Psoas muscle (tissue), 8 donors: Measurements from ENCODE around the gene TRMU. TPM values are rescaled to one million over a fixed set of nuclear protein-coding genes. Genes with fewer than 3 reads are reported as not detected.

Source experiments
- ATAC-seq, 4 donors: fragments of 200-7000 bp; cut with Tn5 transposase; one replicate each; pipeline ENCODE4 v1.9.1; 2020; ENCODE audit warnings: moderate library complexity in 3 of 4, mild to moderate bottlenecking in 2 of 4
- DNase-seq, 2 donors: peaks; one replicate each; pipeline ENCODE4 v3.0.0-alpha.2; 2020
- H3K27ac ChIP-seq: fragments of 200-600 bp; one replicate; pipeline ENCODE4 v1.8.0; 2022
- H3K27me3 ChIP-seq, 3 donors: fragments of 200-600 bp in 1 of 3; one replicate each; pipeline versions ENCODE4 v1.6.1 to v1.8.0; 2013 to 2022; ENCODE audit warnings: low read length in 2 of 3, mild to moderate bottlenecking in 2 of 3, moderate library complexity in 1 of 3; ENCODE audit not compliant: insufficient read depth in 3 of 3
- H3K36me3 ChIP-seq, 2 donors: fragments of 200-600 bp in 1 of 2; one replicate each; pipeline versions ENCODE4 v1.6.1 to v1.8.0; 2013 to 2022; ENCODE audit warnings: low read depth in 1 of 2, mild to moderate bottlenecking in 1 of 2, moderate library complexity in 1 of 2; ENCODE audit not compliant: insufficient read depth in 1 of 2
- H3K4me1 ChIP-seq: fragments of 200-600 bp; one replicate; pipeline ENCODE4 v1.8.0; 2022
- H3K4me3 ChIP-seq: fragments of 200-600 bp; one replicate; pipeline ENCODE4 v1.8.0; 2022; ENCODE audit warnings: mild to moderate bottlenecking
- H3K9me3 ChIP-seq: fragments of 200-600 bp; one replicate; pipeline ENCODE4 v1.8.0; 2022
- CTCF ChIP-seq: fragments of 200-600 bp; IDR thresholded peaks from one replicate; pipeline ENCODE4 v1.8.0; 2022; ENCODE audit warnings: antibody characterized with exemption
- WGBS, 3 donors: extraction: QIAGEN DNeasy Blood & Tissue Kit; methylation state at CpG; one replicate each; pipeline versions ENCODE4 v1.1.6 to v1.1.7; 2013; 5-methylcytosine and 5-hydroxymethylcytosine counted together
- intact Hi-C, 2 donors: fragments of 100-400 bp; cut with DNase I; formaldehyde crosslinking; loops; one replicate each; pipeline versions ENCODE4 v1.11.0 to v1.14.2; 2022
- polyA plus RNA-seq, 3 donors: library from polyadenylated mRNA; stranded (reverse); fragments of 200-250 nt; gene quantifications; one replicate each; pipeline ENCODE4 v1.2.3, GENCODE V29; 2013
- total RNA-seq, 4 donors: library from RNA; stranded (reverse); fragmentation: NEBNext Ultra II Directional in 2 of 4; extraction: Animal tissue kit (Norgen Biotek cat#: 25700) in 2 of 4; gene quantifications; one replicate each; pipeline versions ENCODE4 v1.2.1 to v1.2.4, GENCODE V29; 2021 to 2023
- donor health status: healthy with polysubstance abuse.
- donor health status: DM: no; HTN: no; CAD: no; lungs with moderate emphysema.
- donor health status: Bipolar disorder and iron deficiency.
- donor health status: healthy.
- donor health status: DM: yes; HTN: yes; CAD: no.
- donor health status: DM: no; HTN: no; CAD: no.
- donor health status: DM: no; HTN: no; CAD: no.
- donor health status: DM: yes; HTN: yes; CAD: no.

The TRMU gene
- total and polyA plus RNA-seq, 7 donors = 9.6 to 37.1 (median 17.4) TPM

- no peaks in the 10 kb centered on the region for H3K9me3 ChIP-seq
- no peak for TF ChIP-seq CTCF
- ATAC-seq = no peak
These were observed 40.6 kb downstream of the TRMU start for GRCh38 chr22:46376111-46376510.

GRCh38 chr22:46376908-46377524 lies 41.5 kb downstream of the TRMU start:
- H3K4me1 ChIP-seq = no peaks in the 10 kb centered on the region
- peaks cover 0 to 6% (median 0%) of the 10 kb centered on the region in 3 donors for H3K27me3 ChIP-seq
- peak; percentile 23 to 44 (median 34) for ATAC-seq
- H3K9me3 ChIP-seq = no peaks in the 10 kb centered on the region
- H3K27ac ChIP-seq = peak overlapping the region; percentile 36
- no peak overlapping the region for H3K4me3 ChIP-seq
- no peak for TF ChIP-seq CTCF
- no peak for DNase-seq
- intact Hi-C loops = no loop called here
- 86 to 87% (median 86%) methylated on average over 19 of the region's 19 CpGs for WGBS, 3 donors
- H3K36me3 ChIP-seq = no peaks in the 10 kb centered on the region

More at GRCh38 chr22:46376111-46376510, 40.6 kb downstream of the TRMU start:
- Histone ChIP-seq H3K4me1 (no peaks in the 10 kb centered on the region), H3K27ac (no peak overlapping the region), H3K36me3 (no peaks in the 10 kb centered on the region), H3K27me3 (peaks cover 0 to 6% (median 0%) of the 10 kb centered on the region in 3 donors), H3K4me3 (no peak overlapping the region)
- intact Hi-C loops = no loop called here
- 95 to 100% (median 99%) methylated on average over 3 of the region's 3 CpGs for WGBS, 3 donors
- no peak for DNase-seq

- peak overlapping the region; percentile 58 for H3K27ac ChIP-seq
- 41 to 52% (median 42%) methylated on average over 27 of the region's 27 CpGs for WGBS, 3 donors
- TF ChIP-seq CTCF = no peak
- no peak overlapping the region for H3K4me3 ChIP-seq
- H3K27me3 ChIP-seq = peaks cover 0 to 6% (median 0%) of the 10 kb centered on the region in 3 donors
- no peaks in the 10 kb centered on the region for H3K9me3 ChIP-seq
- DNase-seq = no peak
- H3K36me3 ChIP-seq = no peaks in the 10 kb centered on the region
- no peaks in the 10 kb centered on the region for H3K4me1 ChIP-seq
- ATAC-seq = peak; percentile 48 to 87 (median 64)
- intact Hi-C loops = no loop called here
These were observed 42.3 kb downstream of the TRMU start for GRCh38 chr22:46377525-46378425.

- H3K27me3 ChIP-seq = peaks cover 0 to 6% (median 0%) of the 10 kb centered on the region in 3 donors
- peak overlapping the region; percentile 58 for H3K27ac ChIP-seq
- no peaks in the 10 kb centered on the region for H3K4me1 ChIP-seq
- H3K9me3 ChIP-seq = no peaks in the 10 kb centered on the region
- no peaks in the 10 kb centered on the region for H3K36me3 ChIP-seq
- TF ChIP-seq CTCF = no peak
- no peak overlapping the region for H3K4me3 ChIP-seq
- ATAC-seq = no peak
- intact Hi-C loops = no loop called here
- WGBS, 3 donors = 57 to 64% (median 59%) methylated on average over 21 to 22 of the region's 22 CpGs
- DNase-seq = no peak
These were observed 43.0 kb downstream of the TRMU start for GRCh38 chr22:46378426-46379065.
